Embryonic facial prominence (tissue), 1 donor: ENCODE measurements around the gene GMEB2.
A peak's percentile ranks its signal among the peaks of the same experiment; 100 is the strongest.
"Not testable (repeated sequence)": the region's sequence is repeated elsewhere in the genome, so short reads cannot be mapped to it uniquely, and the experiment has no call there.

ENCODE experiments used
- DNase-seq: peaks from one replicate; pipeline ENCODE4 v3.0.0-alpha.2; 2016; ENCODE audit errors: extremely low spot score

The GMEB2 gene

DNA sequence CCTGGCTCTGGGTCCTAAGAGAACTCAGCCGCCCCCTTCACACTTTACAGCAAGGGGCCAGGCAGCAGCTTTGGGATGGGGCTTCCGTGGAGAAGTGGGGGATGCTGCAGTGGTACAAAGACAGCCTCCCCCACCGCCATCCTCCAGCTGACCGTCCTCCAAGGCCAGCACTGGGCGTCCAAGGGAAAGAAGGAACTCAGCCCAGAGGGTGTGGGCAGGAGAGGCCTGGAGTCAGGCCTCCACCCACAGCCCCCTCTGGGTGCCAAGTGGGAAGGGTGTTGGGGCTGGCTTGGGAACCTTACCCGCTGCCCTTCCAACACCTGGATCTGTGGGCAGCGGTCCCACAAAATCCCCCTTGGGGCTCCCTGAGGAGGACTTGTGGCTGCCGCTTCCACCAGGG is 13.2 kb upstream of the GMEB2 start:
- DNase-seq = no peak

DNA sequence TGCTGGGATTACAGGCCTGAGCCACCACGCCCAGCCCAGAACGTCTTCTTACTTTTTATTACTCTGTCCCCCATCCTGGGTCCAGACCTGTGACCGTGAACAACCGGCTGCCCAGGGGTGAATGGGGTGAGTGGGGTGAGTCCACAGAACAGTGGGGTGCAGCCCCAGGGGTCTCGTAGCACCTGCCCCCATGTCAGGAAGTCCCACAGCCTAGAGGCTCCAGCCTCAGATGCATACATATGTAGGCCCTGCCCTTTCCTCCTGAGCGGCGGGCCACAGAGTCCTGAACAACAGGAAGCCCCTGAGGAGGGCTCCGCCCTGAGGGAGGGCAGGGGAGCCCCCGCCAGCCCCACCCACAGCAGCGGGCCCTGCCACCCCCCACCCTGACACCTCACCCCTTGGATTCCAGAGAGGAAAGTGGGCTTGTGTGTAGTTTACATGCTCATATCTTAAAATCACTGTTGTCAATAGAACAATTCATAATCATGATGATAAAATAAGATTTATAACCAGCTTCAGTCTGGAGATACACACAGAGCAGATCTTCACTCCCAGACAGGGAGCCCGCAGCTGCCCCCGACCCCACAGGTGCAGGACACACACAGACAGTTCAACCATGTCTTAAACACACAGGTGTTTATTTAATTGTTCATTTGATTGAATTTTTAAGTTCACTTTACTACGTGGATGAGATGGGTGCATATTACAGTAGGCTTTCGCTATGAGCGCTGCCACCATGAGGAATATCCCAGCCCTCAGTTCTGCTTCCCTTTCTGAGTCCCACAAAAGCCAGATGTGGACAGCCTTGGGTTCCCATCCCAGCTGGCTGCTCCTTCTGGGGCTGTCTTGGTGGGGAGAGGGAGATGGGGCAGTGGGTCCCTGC is 12.4 kb upstream of the GMEB2 start:
- DNase-seq = no peak

DNA sequence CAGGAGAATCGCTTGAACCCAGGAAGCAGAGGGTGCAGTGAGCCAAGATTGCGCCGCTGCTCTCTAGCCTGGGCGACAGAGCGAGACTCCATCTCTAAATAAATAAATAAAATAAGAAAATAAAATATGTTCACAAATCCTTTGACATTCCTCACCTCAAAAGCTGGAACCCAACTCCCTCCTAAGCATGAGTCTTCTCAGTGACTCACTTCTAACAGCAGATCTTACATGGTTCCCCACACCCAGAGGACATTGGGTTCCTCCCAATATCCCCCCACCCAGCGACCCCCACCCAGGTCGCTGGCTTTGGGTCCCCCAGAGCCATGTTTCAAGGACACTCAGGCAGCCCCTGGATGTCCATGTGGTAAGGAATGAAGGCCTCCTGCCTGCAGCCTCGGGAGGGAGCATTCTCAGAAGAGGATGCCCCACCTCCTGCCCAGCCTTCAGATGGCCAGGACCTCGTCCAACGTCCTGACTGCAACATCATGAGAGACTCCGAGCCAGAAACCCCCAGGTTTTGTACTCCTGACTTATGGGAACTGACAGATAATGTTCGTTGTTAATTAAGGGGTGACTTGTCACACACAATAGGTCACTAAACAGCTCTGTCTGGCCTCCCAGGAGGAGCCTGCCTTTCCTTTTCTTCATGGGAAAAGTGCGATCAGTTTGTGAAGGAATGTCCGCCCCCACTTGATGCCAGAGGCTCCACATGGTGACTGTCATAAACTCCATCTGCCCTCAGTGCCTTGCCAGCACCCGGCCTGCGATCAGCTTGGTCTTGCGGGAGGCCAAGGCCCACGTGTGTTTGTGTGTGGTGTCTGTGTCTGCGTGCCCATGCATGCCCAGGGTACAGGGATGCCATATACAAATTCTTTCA is 10.1 kb upstream of the GMEB2 start:
- no peak for DNase-seq

DNA sequence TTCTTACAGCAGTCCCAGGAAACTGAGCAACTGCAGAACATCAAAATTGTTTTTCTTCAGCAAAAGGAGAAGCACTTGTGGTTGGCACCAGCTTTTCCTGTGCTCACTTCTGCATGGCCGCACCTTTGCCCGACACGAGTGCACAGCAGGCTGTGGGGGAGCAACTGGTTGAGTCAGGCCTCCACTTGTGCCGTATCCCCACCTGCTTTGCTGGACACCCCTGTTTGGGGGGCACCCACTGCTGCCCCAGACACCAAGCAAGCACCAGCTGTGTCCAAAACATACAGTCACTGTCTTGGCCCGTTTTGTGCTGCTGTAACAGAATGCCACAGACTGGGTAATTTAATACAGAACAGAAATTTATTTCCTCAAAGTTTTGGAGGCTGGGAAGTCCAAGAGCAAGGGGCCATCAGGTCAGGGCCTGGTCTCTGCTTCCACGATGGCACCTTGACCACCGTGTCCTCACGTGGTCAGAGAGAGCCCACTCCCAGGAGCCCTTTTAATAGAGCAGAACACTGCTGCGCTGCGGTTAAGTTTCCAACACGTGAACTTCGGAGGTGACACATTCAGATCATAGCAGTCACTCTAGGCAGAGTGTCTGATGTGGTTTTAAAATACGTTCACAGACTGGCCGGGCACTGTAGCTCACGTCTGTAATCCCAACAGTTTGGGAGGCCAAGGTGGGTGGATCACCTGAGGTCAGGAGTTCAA is 8.7 kb upstream of the GMEB2 start:
- no peak for DNase-seq

DNA sequence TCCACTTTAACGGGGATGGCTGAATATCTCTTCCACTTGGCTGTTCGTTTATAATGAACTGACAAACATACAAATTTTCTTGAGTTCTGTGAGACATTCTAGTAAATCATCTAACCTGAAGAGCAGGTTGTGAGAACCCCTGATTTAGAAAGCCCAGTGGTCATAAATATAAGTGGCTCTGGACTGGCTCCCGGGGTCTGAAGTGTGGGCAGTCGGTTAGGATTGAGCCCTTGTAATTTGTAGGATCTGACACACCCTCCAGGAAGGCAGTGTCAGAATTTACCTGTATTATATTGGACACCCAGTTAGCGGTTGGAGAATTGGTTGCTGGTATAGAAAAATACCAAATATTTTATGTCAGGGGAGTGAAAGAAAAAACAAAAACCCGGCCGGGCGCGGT is 6.8 kb upstream of the GMEB2 start:
- DNase-seq = no peak

DNA sequence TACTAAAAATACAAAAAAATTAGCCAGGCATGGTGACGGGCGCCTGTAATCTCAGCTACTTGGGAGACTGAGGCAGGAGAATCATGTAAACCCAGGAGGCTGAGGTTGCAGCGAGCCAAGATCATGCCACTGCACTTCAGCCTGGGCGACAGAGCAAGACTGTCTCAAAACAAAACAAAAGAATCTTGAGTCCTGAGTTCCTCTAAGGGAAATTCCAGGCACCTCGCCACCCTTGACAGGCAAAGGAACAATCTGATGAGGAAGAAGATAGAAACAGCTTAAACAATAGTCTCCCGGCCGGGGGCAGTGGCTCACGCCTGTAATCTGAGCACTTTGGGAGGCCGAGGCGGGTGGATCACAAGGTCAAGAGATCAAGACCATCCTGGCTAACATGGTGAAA is 4.5 kb upstream of the GMEB2 start:
- not testable (repeated sequence) for DNase-seq

DNA sequence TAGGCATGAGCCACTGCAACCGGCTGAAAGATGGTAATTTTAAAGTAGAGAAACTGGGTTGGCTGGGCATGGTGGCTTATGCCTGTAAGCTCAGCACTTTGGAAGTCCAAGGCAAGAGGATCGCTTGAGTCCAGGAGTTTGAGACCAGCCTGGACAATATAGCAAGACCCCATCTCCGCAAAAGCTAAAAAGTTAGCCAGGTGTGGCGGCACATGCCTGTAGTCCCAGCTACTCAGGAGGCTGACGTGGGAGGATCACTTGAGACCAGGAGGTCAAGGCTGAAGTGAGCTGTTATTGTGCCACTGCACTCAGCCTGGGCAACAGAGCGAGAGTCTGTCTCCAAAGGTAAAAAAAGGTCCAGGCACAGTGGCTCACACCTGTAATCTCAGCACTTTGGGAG is 4.1 kb upstream of the GMEB2 start:
- not testable (repeated sequence) for DNase-seq

DNA sequence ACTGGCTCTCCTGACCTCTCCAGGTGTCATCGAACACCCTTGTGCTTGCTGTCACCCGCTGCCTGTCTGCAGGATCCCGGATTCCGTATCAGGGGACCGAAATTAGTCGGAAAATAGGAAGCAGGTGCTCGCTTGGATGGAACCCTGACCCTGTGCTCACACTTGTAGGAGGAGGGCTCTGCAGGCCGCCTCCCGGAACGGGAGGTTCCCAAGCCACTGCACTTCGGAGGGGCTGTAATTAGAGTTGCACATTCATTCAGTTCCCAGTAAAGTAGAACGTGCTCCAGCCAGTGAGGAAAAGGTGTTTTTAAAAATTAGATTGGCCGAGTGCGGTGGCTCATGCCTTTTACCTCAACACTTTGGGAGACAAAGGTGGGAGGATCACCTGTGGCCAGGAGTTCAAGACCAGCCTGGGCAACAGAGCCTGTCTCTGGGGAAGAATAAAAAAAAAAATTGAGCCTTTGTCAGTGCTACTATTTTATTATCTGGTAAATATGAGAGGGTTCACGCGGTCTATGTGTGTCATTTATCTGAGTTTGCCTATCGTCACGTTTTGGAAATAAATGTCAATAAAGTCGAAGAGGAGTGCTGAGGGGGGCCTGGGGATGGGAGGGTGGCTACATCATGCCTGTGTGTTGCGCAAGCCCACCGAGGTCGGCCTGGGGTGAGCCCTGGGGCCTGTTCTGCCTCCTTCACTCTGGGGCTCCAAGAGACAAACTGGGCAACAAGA is 1.5 kb upstream of the GMEB2 start:
- DNase-seq = no peak

DNA sequence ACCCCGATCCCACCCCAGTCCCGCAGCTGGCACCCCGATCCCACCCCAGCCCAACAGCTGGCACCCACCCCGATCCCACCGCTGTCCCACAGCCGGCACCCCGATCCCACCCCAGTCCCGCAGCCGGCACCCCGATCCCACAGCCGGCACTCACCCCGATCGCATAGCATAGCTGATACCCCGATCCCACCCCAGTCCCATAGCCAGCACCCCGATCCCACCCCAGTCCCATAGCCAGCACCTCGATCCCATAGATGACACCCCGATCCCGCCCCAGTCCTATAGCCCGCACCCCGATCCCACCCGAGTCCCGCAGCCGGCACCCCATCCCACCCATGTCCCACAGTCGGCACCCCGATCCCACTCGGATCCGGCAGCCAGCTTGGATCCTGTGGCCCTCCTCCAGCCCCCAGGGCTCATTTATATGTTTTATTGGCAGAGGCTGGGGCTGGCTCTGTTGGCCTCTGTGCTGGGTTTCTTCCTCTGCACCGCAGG is 897 bp upstream of the GMEB2 start:
- no peak for DNase-seq

DNA sequence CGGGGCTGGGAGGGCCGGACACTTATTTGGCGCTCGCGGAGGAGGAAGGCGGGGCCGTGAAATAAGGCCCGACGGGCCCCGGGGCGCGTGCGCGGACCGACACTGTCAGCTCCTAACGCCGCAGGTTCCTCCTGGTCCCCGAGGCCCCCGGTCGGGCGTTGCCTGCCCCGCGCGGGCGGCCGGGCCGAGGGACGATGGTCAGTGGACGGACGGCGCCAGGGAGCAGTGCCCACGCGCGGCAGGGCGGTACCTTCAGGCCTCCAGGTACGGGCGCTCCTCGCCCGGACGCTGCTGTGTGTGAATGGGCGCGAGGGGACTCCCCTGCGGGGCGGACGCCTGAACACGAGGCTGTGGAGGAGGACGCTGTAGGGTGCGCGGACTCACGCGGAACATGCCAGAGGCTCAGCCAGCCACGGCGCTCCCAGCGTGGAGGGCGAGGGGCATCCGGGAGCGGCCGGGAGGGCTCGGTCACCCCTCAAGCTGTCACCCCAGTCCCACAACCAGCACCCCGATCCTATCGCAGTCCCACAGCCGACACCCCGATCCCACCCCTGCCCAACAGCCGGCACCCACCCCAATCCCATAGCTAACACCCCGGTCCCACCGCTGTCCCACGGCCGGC is 339 bp upstream of the GMEB2 start:
- DNase-seq = peak; percentile 83

DNA sequence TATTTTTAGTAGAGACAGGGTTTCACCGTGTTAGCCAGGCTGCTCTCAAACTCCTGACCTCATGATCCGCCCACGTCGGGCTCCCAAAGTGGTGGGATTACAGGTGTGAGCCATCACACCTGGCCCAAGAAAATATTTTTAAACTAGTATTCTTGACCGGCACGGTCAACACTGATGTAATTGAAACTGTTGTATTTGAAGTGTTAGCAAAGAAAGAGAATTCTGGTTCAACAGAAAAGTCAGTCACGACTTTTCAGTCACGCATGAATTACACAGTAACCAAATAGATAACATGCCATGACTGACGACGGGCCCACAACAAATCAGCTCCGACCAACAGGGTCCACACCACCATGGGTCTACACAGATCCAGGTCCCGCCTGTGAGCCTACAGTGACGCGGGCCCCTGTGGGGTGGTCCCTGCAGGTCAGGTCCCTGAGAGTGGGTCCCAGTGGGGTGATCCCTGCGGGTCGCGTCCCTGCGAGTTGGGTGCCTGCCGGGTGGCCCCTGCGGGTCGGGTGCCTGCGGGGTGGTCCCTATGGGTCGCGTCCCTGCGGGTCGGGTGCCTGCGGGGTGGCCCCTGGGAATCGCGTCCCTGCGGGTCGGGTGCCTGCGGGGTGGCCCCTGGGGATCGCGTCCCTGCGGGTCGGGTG is 1.0 kb downstream of the GMEB2 start:
- DNase-seq = peak; percentile 25

DNA sequence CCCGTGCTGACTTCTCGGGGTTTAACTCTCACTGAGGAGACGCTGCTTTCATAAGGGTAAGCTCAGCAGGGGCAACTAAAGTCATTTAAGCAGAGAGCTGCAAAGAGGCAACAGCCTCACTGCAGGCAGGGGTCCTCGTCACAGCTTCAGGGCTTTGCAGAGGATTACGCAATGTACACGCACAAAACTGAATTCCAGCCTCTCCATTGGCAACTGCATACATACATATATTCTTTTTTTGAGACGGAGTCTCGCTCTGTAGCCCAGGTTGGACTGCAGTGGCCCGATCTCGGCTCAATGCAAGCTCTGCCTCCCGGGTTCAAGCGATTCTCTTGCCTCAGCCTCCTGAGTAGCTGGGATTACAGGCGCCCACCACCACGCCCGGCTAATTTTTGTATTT is 2.4 kb downstream of the GMEB2 start:
- DNase-seq = no peak

DNA sequence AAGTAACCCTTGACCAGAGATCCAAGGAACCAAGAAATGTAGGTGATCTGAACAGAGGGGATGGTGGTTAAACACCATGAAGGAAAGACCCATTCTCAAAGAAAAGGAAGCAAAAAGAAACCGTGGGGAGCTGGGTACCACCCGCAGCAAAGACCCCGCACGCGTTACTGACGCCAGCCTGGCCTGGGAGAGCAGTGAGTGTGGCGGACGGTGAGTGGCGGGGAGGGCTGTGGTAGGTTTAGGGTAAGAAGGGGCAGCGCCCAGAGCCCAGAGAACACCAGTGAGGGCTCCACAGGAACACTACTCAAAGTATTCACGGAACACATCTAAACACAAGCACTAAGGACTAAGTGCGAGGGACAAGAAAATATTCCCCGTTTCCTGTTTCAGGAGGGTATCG is 4.2 kb downstream of the GMEB2 start:
- no peak for DNase-seq

DNA sequence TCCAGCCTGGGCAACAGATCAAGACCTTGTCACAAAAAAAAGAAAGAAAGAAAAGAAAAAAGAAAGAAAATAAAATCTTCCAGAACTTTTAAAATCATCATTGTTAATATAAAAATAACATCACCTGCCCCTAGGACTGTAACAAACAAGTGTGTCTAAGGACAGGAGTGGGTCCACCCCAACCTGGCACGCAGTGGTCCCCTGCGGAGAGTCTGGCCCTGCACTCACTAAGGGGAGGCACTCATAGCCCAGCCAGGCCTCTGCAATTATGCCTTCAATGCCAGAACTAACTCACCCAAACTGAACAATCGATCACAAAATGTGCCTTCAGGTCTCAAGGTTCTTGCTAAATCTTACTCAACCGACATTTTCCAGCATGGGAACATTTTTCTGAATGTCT is 4.8 kb downstream of the GMEB2 start:
- no peak for DNase-seq

DNA sequence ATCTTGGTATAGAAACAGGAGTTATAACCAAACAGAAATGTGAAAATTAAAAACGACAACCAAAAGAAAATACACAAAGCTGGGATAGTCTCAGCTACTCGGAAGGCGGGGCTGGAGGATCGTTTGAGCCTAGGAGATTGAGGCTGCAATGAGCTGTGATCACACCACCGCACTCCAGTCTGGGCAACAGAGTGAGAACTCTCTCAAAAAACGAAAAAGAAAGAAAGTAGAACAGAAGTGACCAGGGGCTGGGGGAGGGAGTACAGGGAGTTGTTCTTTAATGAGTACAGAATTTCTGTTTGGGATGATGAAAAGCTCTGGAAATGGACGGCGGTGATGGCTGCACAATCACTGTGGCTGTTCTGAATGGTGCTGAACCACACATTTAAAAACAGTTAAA is 5.9 kb downstream of the GMEB2 start:
- no peak for DNase-seq

DNA sequence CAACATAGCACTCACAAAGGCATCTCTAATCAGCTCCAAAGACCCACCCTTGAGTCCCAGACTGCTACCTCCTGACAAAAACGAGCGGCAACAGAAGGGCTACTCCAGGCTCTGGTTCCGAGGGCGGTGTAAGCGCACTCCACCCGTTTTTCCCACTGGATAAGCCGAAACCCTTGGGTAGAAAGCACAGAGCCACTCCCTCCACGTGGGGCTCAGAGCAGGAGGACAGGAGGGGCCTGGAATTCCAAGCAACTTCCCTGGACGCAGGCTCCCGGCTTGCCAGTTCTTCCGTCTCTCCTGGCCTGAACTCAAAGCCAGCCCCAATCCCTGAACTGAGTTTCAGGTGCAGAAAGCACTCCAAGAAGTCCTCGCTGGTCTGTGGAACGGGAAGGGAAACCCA is 7.4 kb downstream of the GMEB2 start:
- no peak for DNase-seq

DNA sequence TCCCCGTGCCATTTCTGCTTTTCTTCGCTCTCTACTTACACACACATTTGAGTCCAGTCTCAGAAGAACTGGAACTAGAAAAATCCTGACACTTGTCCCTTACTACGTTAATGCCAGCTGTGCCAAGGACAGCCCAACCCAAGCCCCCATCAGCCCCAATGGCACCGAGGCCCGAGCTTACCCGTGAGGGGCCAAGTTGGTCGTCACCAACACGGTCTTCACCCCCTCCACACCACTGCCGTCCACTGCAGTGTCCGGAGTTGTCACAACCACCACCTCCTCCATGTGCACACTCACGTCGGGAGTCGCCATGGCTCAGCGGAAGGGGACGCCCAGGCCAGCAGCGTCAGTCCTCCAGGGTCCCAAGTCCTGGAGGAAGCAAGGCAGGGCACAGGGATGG is 7.8 kb downstream of the GMEB2 start:
- no peak for DNase-seq

DNA sequence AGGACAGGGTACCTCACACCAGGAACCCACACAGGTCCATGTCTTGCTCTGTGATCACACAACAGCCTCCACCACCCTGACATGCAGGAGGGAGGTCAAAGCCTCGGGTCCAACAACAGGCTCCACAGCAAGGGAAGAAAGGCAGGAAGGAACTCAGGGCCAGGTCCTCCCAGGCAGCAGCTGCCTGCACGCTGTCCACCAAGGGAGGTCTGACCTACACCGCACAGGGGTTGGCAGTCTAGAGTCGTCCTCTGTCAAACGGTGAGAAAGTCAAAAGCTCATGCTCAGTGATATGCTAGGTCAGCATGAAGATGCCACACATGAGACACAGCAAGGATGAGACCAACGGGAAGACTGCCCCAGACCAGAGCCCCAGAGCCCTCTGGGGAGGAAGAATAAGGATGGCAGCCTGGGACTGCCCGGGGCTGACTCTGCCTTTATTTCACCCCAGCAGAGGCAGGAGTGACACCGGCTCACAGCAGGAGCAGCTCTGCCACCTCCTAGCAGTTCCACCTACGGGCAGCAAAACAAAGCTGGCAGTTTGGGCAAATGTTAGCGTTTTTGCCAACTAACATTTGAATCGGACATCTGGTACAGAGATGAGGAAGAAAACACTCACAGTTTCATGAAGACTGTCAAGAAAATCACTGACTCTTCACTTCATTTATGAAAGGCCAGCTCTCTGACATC is 8.5 kb downstream of the GMEB2 start:
- no peak for DNase-seq

DNA sequence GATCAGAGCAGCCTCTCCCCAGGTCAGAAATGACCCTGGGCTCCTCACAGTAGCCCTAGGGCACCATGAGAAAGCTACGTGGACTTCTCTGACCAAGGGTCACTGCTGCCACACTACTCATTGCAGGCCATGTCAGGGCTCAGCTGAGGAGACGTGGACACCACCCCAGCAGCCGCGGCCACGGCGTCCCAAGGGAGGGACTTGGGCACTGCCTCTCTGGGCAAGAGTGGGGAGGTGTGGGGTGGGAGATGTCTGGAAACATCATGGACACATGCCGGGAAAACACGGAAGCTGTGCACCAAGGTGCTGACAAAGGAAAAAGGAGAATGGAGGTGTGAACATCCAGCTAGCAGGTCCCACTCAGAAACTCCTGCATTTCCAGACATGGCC is 9.0 kb downstream of the GMEB2 start:
- DNase-seq = no peak
